Osteoblast (primary cell): ENCODE measurements around the gene HLA-DRA. TPM values are rescaled to one million over a fixed set of nuclear protein-coding genes. Genes with fewer than 3 reads are reported as not detected.

Experiments
- DNase-seq: peaks from one replicate; pipeline ENCODE4 v3.0.0; 2011; ENCODE audit warnings: low spot score, mixed read lengths; ENCODE audit not compliant: insufficient read length; ENCODE audit errors: missing footprints
- H2AFZ ChIP-seq: 2 replicates; pipeline ENCODE4 v1.6.0; 2011; ENCODE audit warnings: mild to moderate bottlenecking, low read length
- H3K27ac ChIP-seq: 2 replicates; pipeline ENCODE4 v1.5.1; 2011; ENCODE audit warnings: mild to moderate bottlenecking, low read depth, low read length, moderate library complexity
- H3K27me3 ChIP-seq: 2 replicates; pipeline ENCODE4 v1.6.0; 2012; ENCODE audit warnings: mild to moderate bottlenecking, control low read depth, inconsistent platforms, low read length, moderate library complexity; ENCODE audit not compliant: insufficient read depth
- H3K36me3 ChIP-seq: 2 replicates; pipeline ENCODE4 v1.5.1; 2011; ENCODE audit warnings: mild to moderate bottlenecking, low read length, control low read depth, moderate library complexity; ENCODE audit not compliant: insufficient read depth
- H3K4me1 ChIP-seq: 2 replicates; pipeline ENCODE4 v1.5.1; 2011; ENCODE audit warnings: mild to moderate bottlenecking, low read length, control low read depth, moderate library complexity; ENCODE audit not compliant: insufficient read depth
- H3K4me2 ChIP-seq: 2 replicates; pipeline ENCODE4 v1.6.0; 2011; ENCODE audit warnings: mild to moderate bottlenecking, low read length; ENCODE audit not compliant: insufficient read depth
- H3K4me3 ChIP-seq: fragments of 200-600 bp; sonication (generic); 3 replicates; pipeline ENCODE4 v1.5.1; 2012; ENCODE audit warnings: mild to moderate bottlenecking, low read length, inconsistent platforms; ENCODE audit not compliant: insufficient read depth
- H3K79me2 ChIP-seq: 2 replicates; pipeline ENCODE4 v1.6.0; 2012; ENCODE audit warnings: mild to moderate bottlenecking, low read length, control low read depth, inconsistent platforms; ENCODE audit not compliant: insufficient read depth
- H3K9me3 ChIP-seq: 2 replicates; pipeline ENCODE4 v1.5.1; 2011; ENCODE audit warnings: low read depth, low read length, control low read depth
- H4K20me1 ChIP-seq: 2 replicates; pipeline ENCODE4 v1.6.0; 2012; ENCODE audit warnings: mild to moderate bottlenecking, low read length, control low read depth; ENCODE audit not compliant: insufficient read depth
- CTCF ChIP-seq: IDR thresholded peaks from 2 replicates; pipeline ENCODE4 v1.5.1; 2011; ENCODE audit warnings: mild to moderate bottlenecking, low read depth, low read length, moderate library complexity; ENCODE audit errors: extremely low read depth
- total RNA-seq: library from RNA; depleted of rRNA; stranded (reverse); fragments of >200 nt; gene quantifications from 2 replicates; pipeline ENCODE4 v1.2.3, GENCODE V29; 2012

HLA-DRA gene
- total RNA-seq, 1 donor: 5.8 TPM

GRCh38 chr6:32426338-32426737 lies 13.3 kb upstream of the HLA-DRA start:
- no peak overlapping the region for H3K4me2 ChIP-seq
- no peak for TF ChIP-seq CTCF
- H3K9me3 ChIP-seq: no peaks in the 10 kb centered on the region
- no peaks in the 10 kb centered on the region for H3K79me2 ChIP-seq
- peaks cover 4% of the 10 kb centered on the region for H3K27me3 ChIP-seq
- H2AFZ ChIP-seq: no peak overlapping the region
- H3K4me3 ChIP-seq: no peak overlapping the region
- no peaks in the 10 kb centered on the region for H3K36me3 ChIP-seq
- H3K27ac ChIP-seq: no peak overlapping the region
- no peak for DNase-seq
- H4K20me1 ChIP-seq: no peaks in the 10 kb centered on the region
- H3K4me1 ChIP-seq: no peaks in the 10 kb centered on the region

GRCh38 chr6:32427218-32427617 lies 12.5 kb upstream of the HLA-DRA start:
- Histone ChIP-seq H3K36me3 (no peaks in the 10 kb centered on the region), H3K4me1 (no peaks in the 10 kb centered on the region), H2AFZ (no peak overlapping the region), H3K4me3 (no peak overlapping the region), H3K27me3 (no peaks in the 10 kb centered on the region), H4K20me1 (no peaks in the 10 kb centered on the region), H3K79me2 (no peaks in the 10 kb centered on the region), H3K9me3 (no peaks in the 10 kb centered on the region), H3K4me2 (no peak overlapping the region), H3K27ac (no peak overlapping the region)
- TF ChIP-seq CTCF: no peak
- DNase-seq: no peak

- no peak overlapping the region for H2AFZ ChIP-seq
- no peak overlapping the region for H3K4me3 ChIP-seq
- H4K20me1 ChIP-seq: no peaks in the 10 kb centered on the region
- H3K4me2 ChIP-seq: no peak overlapping the region
- no peaks in the 10 kb centered on the region for H3K79me2 ChIP-seq
- DNase-seq: no peak
- H3K27me3 ChIP-seq: no peaks in the 10 kb centered on the region
- H3K4me1 ChIP-seq: no peaks in the 10 kb centered on the region
- H3K27ac ChIP-seq: no peak overlapping the region
- no peak for TF ChIP-seq CTCF
- H3K36me3 ChIP-seq: no peaks in the 10 kb centered on the region
- H3K9me3 ChIP-seq: no peaks in the 10 kb centered on the region
These were observed 11.7 kb upstream of the HLA-DRA start for GRCh38 chr6:32427934-32428474.

GRCh38 chr6:32430179-32430578 lies 9.5 kb upstream of the HLA-DRA start:
- Histone ChIP-seq H2AFZ (no peak overlapping the region), H4K20me1 (no peaks in the 10 kb centered on the region), H3K9me3 (no peaks in the 10 kb centered on the region), H3K36me3 (no peaks in the 10 kb centered on the region), H3K27ac (no peak overlapping the region), H3K27me3 (no peaks in the 10 kb centered on the region), H3K4me3 (no peak overlapping the region), H3K4me2 (no peak overlapping the region), H3K4me1 (no peaks in the 10 kb centered on the region), H3K79me2 (no peaks in the 10 kb centered on the region)
- no peak for DNase-seq
- TF ChIP-seq CTCF: no peak
